Esophagus mucosa (tissue), 1 donor: ENCODE data around the gene MORN5. TPM values are rescaled to one million over a fixed set of nuclear protein-coding genes. Genes with fewer than 3 reads are reported as not detected.
"Not testable (repeated sequence)": the region's sequence is repeated elsewhere in the genome, so short reads cannot be mapped to it uniquely, and the experiment has no call there.

Source experiments
- ATAC-seq: fragments of 200-7000 bp; cut with Tn5 transposase; one replicate; pipeline ENCODE4 v1.9.1; 2020
- total RNA-seq: library from RNA; stranded (reverse); gene quantifications from one replicate; pipeline ENCODE4 v1.2.4, GENCODE V29; 2023
- donor health status: DM: yes; HTN: yes; CAD: no.

Gene MORN5
- total RNA-seq, result not detected

DNA sequence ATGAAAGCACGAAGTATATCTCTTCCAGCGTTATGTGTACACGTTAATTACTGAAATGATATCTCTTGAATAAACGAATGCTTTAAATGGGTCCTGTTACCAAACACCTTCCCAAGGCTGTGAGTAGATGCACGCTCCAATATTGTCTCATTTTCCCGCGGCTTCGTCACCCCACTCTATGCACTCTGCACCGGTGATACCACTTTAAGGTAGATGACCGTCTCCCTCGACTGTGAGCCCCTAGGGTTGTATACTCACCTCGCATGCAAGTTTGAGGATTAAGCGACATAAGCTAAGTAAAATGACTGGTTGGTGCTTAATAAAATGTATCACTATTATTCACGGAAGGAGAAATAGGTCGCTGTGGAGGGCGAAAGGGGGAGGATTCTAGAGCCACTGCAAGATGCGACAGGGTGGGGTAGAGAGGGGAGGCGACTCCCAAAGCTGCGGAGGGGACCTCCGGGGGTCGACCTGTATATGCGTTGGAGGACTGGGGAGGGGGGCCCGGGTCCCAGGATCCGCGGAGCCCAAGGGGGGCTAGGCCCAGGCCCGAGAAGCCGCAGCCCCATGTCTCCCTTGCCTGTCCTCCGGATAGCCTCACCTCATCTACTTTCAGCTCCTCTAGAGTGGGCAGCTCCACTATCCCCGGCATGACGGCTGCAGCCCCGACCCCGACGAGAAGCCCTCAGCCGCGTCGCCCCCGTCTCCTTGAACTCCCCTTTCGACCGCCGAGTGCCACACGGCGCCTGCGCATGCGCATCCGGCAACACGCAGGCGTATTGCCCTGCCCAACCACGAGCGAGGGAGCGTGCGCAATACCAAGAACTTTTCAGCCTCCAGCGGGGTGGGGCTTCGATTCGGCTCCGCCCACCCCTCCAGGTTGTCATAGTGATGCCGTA is at the start of gene MORN5, which contains the start of gene NDUFA8:
Gene MORN5, plus strand, starts transcription at position 883 of the 899 bp plus-strand sequence. CDS start 65 bp downstream, outside the sequence.
Gene NDUFA8, minus strand, starts transcription at position 754 of the 899 bp plus-strand sequence. Its CDS starts 102 bp downstream, at position 652.
- peak; percentile 99 for ATAC-seq

- ATAC-seq, result no peak
These were observed 49.4 kb upstream of the MORN5 start for GRCh38 chr9:122110100-122110833.

- ATAC-seq, result no peak
These were observed 48.2 kb upstream of the MORN5 start for GRCh38 chr9:122111413-122112085.

GRCh38 chr9:122112238-122112637 is 47.5 kb upstream of the MORN5 start:
- ATAC-seq, result no peak

DNA sequence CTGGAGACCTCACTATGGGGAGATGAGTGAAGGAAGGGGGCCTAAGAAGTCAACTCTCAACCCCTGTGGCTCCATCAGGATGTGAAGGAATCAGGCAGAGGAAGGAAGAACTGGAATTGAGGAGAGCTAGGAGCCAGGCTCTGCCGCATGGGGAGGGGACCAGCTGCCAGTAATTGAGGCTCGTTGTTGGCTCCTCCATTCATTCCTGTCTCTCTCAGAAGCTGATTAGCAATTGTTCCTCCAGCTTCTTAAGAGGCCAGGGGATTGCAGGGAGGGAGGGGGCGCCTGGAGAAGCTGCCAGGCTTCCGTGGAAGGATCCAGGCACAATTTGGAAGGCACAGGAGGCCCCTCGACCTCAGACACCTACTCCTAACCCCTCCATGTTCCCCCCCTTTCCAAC is 46.1 kb upstream of the MORN5 start:
- ATAC-seq, result no peak

DNA sequence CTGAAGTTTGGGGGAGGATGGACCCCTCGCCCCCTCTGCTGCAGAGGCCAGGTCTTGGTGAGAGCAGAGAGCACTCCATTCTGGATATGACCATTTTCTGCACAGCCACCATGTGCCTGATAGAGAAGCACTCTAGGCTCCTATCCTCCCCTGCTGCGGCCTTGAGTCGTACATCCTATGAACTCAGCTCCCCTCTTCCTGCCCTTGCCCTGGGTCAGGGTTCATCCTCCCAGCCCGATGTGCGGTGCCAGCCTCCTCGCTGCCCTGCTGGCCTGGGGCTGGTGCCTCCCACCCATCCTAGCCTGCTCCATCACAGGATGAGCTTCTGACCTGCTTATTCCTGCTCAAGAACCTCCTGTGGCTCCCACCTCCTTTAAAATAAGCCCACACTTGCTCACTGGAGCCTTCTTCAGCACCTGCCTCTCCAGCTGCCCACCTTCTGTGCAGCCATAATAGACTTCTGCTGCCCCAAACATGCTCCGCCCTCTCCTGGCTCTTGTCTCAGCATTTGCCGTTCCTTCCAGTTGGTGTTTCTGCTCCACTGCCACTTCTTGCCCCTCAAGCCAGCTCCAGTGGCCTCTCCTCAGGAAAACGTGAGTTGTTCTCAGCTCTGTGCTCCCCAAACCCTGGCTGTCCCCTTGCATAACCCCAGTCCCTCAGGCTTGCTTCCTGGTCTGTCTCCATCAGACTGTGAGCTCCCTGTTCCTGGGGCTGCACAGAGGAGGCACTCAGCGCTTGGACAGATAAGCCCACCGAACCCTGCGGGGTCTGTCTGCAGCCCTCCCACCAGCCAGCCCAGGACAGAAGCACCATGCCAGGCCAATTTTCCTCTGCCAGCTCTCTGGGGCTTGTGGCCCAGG is 44.3 kb upstream of the MORN5 start:
- no peak for ATAC-seq

DNA sequence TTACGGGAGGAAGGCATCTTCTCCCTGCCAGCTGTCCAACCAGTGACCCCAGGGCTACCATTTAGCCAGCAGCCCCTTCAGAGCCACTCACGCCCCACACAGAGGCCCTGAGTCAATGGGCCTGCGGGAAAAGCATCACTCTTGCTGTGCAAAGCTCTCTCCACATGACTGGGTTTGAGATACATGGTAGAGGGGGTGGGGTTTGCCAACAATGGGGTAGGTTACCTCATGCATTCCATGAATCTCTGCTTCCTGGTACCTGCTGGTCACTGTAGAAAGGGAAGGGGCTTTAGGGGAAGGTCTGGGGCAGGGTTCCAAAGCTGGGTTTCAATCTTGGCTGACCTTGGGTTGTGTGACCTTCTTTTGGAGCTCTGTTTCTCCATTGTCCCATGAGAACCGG is 43.7 kb upstream of the MORN5 start:
- no peak for ATAC-seq

GRCh38 chr9:122116448-122117173 is 43.1 kb upstream of the MORN5 start:
- ATAC-seq, result no peak

DNA sequence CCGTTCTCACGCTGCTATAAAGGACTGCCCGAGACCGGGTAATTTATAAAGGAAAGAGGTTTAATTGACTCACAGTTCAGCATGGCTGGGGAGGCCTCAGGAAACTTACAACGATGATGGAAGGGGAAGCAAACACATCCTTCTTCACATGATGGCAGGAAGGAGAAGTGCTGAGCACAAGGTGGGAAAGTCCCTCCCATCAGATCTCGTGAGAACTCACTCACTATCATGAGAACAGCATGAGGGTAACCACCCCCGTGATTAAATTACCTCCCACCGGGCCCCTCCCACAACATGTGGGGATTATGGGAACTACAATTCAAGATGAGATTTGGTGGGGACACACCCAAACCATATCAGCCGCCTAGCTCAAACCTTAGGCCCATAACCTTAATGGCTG is 42.5 kb upstream of the MORN5 start:
- not testable (repeated sequence) for ATAC-seq

- no peak for ATAC-seq
These were observed 41.2 kb upstream of the MORN5 start for GRCh38 chr9:122118343-122119165.

DNA sequence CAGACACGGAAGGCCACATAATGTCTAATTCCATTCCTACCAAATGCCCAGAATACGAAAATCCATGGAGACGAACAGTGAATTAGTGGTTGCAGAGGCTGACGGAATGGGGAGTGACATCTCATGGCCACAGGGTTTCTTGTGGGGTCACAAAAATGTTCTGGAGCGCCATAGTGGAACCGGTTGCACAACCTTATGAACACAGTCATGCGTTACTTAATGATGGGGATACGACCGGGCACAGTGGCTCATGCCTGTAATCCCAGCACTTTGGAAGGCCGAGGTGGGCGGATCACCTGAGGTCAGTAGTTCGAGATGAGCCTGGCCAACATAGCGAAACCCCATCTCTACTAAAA is 40.6 kb upstream of the MORN5 start:
- ATAC-seq, result no peak

DNA sequence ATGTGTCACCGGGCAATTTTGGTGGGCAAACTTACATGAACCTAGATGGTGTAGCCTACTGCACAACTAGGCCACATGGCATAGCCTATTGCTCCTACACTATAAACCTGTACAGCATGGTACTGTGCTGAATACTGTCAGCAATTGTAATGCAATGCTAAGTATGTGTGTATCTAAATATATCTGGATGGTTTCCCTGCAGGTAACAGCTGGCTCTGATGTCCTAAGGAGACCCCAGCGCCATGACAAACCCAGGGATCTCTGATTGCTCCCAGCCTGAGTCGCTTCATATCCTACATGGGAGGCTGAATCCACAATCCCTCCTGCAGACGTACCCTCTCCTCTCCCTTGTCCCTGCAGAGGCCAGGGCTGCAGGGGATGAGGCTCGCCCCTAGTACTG is 40.0 kb upstream of the MORN5 start:
- no peak for ATAC-seq

- ATAC-seq, result no peak
These were observed 39.2 kb upstream of the MORN5 start for GRCh38 chr9:122120316-122121071.

DNA sequence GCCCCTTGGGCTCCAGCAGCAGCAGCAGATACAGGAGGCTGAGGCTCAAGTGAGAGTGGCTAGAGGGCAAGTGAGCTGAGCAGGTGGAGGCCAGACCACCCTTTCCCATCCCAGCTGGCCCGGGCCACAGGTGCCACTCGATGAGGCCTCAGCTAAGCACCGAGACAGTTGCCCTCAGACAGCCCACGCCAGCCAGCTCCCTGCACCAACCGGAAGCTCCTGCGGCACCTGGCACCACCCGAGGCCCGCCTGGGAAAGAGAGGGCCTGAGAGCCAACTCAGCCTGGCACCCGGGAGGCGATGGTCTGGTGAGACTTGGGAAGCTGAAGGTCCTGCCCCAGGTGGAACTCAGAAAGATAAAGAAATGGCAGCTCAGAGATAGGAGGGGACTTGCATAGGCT is 38.3 kb upstream of the MORN5 start:
- ATAC-seq, result no peak

DNA sequence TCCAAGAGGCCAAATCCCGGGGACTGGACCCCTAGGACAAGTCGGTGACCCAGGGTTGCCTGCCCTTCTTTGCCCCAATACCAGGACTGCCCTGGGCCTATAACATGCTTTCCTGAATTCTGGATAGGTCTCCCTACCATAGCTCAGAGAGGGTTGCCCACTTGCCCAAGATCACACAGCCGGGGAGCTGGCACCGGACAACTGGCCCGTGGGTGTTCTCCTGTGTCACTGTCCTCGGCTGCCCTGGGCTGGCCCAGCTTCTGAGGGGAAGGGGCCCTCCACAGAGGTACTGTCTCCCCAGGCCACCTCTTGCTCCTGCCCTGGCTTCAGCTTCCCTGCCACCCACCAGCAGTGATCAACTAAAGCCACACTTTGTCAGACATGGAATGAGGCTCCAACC is 37.8 kb upstream of the MORN5 start:
- no peak for ATAC-seq

DNA sequence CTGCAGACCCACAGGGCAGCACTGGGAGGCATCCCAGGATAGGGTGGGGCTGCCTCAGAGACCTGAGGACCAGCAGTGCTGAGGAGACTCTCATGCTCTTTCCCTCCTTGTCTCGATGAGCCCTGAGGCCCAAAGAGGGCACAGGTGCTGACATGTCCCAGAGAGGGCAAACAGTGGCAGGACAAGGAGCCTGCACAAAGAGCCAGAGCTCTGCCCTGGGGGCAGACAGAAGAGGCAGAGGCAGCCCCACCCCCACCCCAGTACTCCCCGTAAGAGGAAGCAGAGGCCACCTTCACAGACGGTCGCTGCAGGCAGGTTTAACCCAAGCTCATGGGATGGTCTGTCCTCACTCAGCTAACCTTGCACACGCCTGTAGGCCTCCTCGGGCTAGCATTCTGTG is 37.2 kb upstream of the MORN5 start:
- no peak for ATAC-seq

DNA sequence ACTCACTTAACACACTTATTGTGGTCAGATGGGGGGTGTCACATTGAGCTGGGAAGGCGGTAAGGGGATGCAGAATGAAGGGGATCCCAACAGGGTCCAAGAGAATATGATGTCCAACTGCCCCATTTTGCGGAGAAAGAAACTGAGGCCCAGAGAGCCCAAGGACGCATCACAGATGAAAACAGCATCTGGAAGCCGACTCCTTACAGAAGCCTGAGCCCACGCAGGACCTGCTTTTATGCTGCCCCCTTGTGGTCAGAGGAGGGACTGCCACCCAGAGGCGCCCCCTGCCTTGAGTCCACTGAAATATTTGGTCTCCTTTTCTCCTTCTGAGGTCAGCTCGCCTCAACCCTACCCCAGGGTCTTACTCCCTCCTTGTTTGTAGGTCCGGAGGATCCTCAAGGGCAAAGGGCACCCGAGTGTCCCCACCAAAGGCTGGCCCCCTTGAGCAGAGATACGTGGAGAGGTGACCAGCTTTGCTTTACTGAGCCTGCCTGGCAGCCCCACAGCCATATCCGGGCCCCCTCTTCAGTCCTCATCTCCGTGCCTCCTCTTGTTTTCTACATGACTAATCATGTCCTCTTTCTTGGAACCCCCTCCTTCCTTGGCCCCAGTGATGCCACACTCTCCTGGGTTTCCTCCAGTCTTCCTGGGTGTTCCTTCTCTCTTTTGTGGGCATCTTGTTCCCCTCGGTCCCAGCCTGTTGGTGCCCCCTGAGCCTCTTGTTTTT is 36.6 kb upstream of the MORN5 start:
- ATAC-seq, result peak; percentile 58

DNA sequence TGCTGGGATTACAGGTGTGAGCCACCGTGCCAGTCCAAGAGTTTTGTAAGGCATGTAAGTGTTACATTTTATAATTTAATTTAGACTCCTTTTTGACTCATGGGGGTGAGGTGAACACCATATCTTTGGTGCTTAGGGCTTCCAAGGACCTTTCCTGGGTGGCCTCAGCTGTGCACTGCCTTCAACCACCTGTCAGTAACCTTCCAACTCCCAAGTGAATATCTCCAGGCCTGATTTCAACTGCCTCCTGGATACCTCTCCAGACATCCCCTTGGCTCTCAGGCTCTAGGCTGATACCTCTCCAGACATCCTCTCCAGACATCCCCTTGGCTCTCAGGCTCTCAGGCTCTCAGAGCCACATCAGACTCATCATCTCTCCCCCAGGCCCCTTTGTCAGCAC is 35.7 kb upstream of the MORN5 start:
- no peak for ATAC-seq

DNA sequence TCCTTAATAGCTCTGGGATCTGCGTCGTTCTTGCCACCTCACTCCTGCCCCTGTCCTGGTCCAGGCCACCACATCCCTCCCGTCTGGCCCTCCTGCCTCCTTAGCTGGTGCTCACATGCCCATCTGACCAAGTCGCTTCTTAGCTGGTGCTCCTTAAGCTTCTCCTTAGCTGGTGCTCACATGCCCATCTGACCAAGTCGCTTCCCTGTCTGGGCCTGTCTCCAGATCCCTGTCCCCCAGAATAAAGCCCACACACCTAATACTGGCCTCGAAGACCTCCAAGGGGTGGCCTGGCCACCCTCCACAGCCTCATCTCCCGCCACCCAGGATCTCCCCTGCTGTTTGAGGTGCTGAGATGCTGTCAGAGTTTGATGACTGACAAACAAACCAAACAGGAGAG is 35.2 kb upstream of the MORN5 start:
- no peak for ATAC-seq
